ENCODE measurements around the gene THAP4.

THAP4 gene

GRCh38 chr2:241553512-241553830 lies 83.5 kb downstream of the THAP4 start:
- Histone ChIP-seq H3K4me3 (ENCODE audit: low read depth, low read length) (no peak overlapping the region), H3K27ac (no peak overlapping the region), H3K27me3 (ENCODE audit: insufficient read depth, low read depth, severe bottlenecking) (no peaks in the 10 kb centered on the region), H3K36me3 (no peaks in the 10 kb centered on the region), H3K9me3 (ENCODE audit: severe bottlenecking) (peaks cover 6% of the 10 kb centered on the region)
- DNase-seq, result no peak
- TF ChIP-seq, protein P1, sequence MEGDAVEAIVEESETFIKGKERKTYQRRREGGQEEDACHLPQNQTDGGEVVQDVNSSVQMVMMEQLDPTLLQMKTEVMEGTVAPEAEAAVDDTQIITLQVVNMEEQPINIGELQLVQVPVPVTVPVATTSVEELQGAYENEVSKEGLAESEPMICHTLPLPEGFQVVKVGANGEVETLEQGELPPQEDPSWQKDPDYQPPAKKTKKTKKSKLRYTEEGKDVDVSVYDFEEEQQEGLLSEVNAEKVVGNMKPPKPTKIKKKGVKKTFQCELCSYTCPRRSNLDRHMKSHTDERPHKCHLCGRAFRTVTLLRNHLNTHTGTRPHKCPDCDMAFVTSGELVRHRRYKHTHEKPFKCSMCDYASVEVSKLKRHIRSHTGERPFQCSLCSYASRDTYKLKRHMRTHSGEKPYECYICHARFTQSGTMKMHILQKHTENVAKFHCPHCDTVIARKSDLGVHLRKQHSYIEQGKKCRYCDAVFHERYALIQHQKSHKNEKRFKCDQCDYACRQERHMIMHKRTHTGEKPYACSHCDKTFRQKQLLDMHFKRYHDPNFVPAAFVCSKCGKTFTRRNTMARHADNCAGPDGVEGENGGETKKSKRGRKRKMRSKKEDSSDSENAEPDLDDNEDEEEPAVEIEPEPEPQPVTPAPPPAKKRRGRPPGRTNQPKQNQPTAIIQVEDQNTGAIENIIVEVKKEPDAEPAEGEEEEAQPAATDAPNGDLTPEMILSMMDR (IDR thresholded peaks at IDR 0.05; ENCODE audit: low read depth, low read length), result no peak

DNA sequence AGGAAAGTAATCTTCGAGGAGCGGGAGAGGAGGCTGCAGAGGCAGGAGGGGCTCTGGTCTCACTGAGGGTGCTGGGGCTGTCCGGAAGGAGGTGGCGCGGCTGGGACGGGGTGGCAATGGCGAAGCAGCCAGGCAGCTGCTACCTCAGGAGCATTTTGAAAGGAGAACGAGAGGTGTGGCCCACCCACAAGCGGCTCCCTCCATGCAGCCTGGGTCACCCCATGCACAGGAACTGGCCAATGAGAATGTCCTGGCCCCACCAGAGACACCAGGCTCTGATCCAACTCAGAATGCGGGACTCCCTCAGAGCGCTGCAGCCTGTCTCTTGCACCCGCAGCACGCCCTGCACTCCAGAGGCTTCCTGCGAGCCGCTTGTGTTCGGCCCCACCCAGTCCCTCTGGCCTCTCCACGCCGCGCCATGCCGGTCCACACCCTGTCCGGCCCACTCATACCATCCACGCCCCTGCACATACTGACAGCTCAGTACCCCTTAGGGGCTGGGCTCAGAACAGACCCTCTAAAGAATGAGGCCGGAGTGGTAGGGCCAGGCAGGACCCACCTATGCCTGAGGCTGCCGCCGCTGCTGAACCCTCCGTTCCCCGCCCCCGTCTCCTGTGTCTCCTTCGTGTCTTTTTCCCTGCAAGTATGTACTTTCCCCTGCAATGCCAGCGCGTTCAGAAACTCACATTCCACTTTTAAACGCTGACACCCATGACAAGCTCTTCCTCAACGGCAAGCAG lies 84.8 kb downstream of the THAP4 start:
- Histone ChIP-seq H3K36me3 (no peaks in the 10 kb centered on the region), H3K9me3 (ENCODE audit: severe bottlenecking) (peaks cover 6% of the 10 kb centered on the region), H3K27ac (no peak overlapping the region), H3K27me3 (ENCODE audit: insufficient read depth, low read depth, severe bottlenecking) (no peaks in the 10 kb centered on the region), H3K4me3 (ENCODE audit: low read depth, low read length) (no peak overlapping the region)
- TF ChIP-seq, protein P1 (IDR thresholded peaks at IDR 0.05; ENCODE audit: low read depth, low read length), result no peak
- DNase-seq, result no peak

GRCh38 chr2:241551599-241551997 lies 85.4 kb downstream of the THAP4 start:
- Histone ChIP-seq H3K4me3 (ENCODE audit: low read depth, low read length) (no peak overlapping the region), H3K9me3 (ENCODE audit: severe bottlenecking) (peaks cover 5% of the 10 kb centered on the region), H3K36me3 (no peaks in the 10 kb centered on the region), H3K27ac (no peak overlapping the region), H3K27me3 (ENCODE audit: insufficient read depth, low read depth, severe bottlenecking) (no peaks in the 10 kb centered on the region)
- TF ChIP-seq, protein P1 (IDR thresholded peaks at IDR 0.05; ENCODE audit: low read depth, low read length), result no peak
- DNase-seq, result no peak

DNA sequence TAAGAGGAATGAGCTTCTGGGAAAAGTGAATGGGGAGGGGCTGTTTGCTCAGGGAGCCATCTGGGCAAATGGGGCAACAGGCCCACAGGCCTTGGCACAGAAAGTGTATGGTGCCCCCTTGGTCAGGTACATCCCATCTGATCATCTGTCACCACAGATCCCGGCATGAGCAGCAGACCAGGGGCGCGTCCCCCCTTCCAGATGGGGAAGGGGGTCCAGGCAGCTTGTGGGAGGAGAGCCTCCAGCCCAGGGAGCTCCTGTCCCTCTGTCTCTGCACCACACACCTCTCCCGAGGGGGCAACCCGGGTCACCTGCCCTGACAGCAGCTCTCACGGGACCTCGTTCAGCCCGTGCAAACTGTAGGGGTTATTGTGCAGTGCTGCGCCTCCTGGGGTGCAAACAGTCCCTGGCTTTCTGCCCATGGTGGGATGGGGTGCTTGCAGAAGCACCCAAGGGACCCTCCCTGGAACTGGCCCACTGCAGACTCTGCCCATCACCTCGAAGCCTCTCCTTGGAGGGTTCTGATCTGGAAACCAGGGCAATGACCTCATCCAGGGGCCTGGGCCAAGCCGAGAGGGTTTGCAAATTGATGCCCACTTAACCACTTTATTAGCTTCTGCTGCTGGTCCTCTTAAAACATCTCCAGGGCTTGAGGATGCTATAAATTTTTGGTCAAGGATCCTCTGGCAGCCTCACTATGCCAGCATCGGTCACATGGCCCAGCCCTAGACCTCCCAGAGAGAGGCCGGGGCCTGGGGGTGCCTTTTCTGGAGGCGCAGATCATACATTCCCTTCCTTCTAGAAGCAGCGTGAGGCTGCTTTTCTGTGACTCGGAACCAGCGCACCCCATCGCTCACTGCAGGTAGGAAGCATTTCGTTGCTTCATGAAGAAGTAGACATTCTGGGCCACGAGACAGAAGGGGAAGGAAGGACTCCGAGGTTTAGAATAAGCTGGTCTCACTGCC lies 86.1 kb downstream of the THAP4 start:
- TF ChIP-seq, protein P1 (IDR thresholded peaks at IDR 0.05; ENCODE audit: low read depth, low read length), result no peak
- Histone ChIP-seq H3K9me3 (ENCODE audit: severe bottlenecking) (peaks cover under 1% of the 10 kb centered on the region), H3K36me3 (no peaks in the 10 kb centered on the region), H3K27ac (no peak overlapping the region), H3K27me3 (ENCODE audit: insufficient read depth, low read depth, severe bottlenecking) (no peaks in the 10 kb centered on the region), H3K4me3 (ENCODE audit: low read depth, low read length) (no peak overlapping the region)
- DNase-seq, result no peak

DNA sequence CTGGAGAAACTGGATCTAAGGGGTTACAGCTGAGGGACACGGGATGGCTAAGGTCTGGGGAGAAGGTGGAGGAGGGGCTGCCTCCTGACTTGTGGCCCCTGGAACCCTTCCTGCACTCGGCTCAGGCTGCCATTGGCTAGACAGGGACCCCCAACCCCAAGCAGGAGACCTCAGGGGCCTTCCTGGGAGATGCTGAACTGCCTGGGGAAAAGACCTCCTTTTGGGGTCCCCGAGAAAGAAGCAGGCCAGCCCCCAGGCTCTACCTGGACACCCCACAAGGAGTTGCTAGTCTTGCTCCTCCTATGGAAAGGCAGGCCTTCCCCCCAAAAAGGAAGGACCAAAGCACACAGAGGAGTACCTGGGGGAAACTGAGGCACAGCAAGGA lies 88.5 kb downstream of the THAP4 start:
- no peaks in the 10 kb centered on the region for H3K9me3 ChIP-seq (ENCODE audit: severe bottlenecking)
- TF ChIP-seq, protein P1 (IDR thresholded peaks at IDR 0.05; ENCODE audit: low read depth, low read length), result no peak
- H3K27me3 ChIP-seq (ENCODE audit: insufficient read depth, low read depth, severe bottlenecking), result no peaks in the 10 kb centered on the region
- no peak overlapping the region for H3K27ac ChIP-seq
- H3K36me3 ChIP-seq, result no peaks in the 10 kb centered on the region
- DNase-seq, result no peak
- H3K4me3 ChIP-seq (ENCODE audit: low read depth, low read length), result no peak overlapping the region

All from WERI-Rb-1 (cell line).